Measurements from ENCODE around the gene SYNE1.

SYNE1 gene

DNA sequence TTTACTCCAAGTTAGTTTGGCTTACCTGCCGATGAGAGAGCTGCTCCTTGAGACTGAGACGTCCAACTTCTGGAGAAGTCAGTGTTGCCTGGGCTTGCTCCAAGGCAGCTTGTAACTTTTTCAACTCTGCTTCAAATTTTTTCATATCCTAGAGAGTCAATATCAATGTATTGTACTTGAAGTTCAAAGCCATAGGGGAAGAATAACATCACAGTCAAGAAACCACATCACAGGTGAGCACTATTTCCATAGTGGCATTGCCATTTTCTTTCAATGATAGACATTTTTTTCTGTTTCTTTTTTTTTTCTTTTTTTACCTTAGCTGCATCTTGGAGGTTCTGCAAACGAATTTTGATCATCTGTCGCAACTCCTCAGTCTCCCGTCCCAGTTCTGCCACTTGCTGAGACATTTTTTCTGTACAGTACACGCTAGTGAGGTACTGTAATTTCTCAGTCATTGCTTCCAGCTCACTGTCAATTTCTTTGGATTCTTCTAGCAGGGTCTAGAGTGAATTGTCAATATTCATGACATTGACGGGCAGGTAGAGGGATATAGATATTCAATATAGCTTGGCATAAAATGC, 326.7 kb downstream of the SYNE1 start:
- no peak overlapping the region for H3K4me3 ChIP-seq (replicated peaks in 1 of 2; ENCODE audit: low read depth in 2 of 2, low read length in 2 of 2)
- TF ChIP-seq, protein P1, sequence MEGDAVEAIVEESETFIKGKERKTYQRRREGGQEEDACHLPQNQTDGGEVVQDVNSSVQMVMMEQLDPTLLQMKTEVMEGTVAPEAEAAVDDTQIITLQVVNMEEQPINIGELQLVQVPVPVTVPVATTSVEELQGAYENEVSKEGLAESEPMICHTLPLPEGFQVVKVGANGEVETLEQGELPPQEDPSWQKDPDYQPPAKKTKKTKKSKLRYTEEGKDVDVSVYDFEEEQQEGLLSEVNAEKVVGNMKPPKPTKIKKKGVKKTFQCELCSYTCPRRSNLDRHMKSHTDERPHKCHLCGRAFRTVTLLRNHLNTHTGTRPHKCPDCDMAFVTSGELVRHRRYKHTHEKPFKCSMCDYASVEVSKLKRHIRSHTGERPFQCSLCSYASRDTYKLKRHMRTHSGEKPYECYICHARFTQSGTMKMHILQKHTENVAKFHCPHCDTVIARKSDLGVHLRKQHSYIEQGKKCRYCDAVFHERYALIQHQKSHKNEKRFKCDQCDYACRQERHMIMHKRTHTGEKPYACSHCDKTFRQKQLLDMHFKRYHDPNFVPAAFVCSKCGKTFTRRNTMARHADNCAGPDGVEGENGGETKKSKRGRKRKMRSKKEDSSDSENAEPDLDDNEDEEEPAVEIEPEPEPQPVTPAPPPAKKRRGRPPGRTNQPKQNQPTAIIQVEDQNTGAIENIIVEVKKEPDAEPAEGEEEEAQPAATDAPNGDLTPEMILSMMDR (IDR thresholded peaks at IDR 0.05; ENCODE audit: low read depth, low read length): no peak
- DNase-seq (ENCODE audit: low read depth in 2 of 2): no peak

DNA sequence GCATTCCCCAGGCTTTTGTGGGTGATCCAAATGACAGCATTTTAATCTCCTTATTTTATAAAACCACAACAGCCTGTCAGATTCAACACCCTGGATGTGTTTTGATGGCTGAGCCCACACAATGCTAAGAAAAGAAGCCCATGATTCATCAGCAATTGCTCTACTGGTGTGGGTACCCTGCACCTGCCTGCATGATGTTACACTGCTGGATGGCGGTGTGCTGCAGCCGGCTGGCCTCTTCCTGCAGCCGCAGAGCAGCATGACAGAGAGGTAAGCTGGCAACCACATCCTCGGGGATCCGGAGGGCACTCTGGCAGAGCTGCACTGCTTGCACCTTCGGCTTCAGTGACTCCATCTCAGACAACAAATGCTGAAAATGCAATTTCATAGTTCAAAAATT, 327.5 kb downstream of the SYNE1 start:
- H3K4me3 ChIP-seq (replicated peaks in 1 of 2; ENCODE audit: low read depth in 2 of 2, low read length in 2 of 2): no peak overlapping the region
- no peak for DNase-seq (ENCODE audit: low read depth in 2 of 2)
- TF ChIP-seq, protein P1 (IDR thresholded peaks at IDR 0.05; ENCODE audit: low read depth, low read length): no peak

DNA sequence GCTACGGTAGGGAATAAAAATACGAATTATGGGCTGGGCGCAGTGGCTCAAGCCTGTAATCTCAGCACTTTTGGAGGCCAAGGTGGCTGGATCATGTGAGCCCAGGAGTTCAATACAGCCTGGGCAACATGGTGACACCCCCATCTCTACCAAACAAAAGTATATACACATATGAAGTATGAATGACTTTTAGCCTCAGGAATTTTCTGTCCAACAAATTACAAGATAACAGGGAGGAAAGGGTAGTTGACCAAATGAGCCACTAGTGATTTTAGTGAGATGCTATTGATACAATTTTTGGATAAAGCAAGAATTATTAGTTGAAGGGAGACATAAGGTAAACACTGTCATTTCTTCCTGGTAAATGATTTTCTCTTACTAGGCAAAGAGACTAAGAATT, 328.2 kb downstream of the SYNE1 start:
- no peak for DNase-seq (ENCODE audit: low read depth in 2 of 2)
- TF ChIP-seq, protein P1 (IDR thresholded peaks at IDR 0.05; ENCODE audit: low read depth, low read length): no peak
- H3K4me3 ChIP-seq (replicated peaks in 1 of 2; ENCODE audit: low read depth in 2 of 2, low read length in 2 of 2): no peak overlapping the region

DNA sequence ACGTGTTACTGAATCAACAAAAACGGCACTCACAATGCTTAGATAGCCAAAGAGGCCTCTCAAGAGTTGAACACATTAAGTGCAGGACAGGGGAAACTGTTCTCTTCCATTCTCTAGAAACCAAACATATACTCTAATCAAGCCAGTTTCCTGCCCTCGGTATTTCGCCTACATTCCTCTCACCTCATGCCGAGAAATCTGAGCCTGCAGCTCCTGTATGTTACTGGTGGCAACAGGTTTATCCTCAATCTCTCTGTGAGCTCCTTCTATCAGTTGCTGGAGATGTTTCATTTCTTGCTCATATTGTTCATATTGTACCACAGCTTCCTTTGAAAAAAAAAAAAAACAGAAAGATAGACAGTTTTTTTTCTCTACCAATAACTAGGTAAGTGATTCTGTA, 328.9 kb downstream of the SYNE1 start:
- TF ChIP-seq, protein P1 (IDR thresholded peaks at IDR 0.05; ENCODE audit: low read depth, low read length): no peak
- no peak overlapping the region for H3K4me3 ChIP-seq (replicated peaks in 1 of 2; ENCODE audit: low read depth in 2 of 2, low read length in 2 of 2)
- no peak for DNase-seq (ENCODE audit: low read depth in 2 of 2)

DNA sequence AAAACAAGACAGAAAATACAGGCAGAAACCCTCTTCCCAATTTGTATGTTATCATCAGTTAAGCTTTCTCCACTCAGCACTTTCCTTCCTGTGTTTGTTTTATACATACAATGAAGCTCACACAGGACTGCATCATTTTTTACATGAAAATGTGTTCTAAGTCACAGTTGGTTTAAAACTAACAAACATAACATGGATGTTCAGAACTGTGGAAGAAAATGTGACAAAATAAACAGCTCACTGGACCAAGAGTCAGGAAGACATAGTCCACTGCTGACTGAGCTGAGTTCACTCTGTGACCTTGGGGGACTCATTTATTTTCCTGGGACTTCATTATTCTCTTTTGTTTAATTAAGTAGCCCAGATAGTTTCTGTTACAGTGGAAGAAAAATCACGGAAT, 331.5 kb downstream of the SYNE1 start:
- H3K4me3 ChIP-seq (replicated peaks in 1 of 2; ENCODE audit: low read depth in 2 of 2, low read length in 2 of 2): no peak overlapping the region
- TF ChIP-seq, protein P1 (IDR thresholded peaks at IDR 0.05; ENCODE audit: low read depth, low read length): no peak
- DNase-seq (ENCODE audit: low read depth in 2 of 2): no peak

DNA sequence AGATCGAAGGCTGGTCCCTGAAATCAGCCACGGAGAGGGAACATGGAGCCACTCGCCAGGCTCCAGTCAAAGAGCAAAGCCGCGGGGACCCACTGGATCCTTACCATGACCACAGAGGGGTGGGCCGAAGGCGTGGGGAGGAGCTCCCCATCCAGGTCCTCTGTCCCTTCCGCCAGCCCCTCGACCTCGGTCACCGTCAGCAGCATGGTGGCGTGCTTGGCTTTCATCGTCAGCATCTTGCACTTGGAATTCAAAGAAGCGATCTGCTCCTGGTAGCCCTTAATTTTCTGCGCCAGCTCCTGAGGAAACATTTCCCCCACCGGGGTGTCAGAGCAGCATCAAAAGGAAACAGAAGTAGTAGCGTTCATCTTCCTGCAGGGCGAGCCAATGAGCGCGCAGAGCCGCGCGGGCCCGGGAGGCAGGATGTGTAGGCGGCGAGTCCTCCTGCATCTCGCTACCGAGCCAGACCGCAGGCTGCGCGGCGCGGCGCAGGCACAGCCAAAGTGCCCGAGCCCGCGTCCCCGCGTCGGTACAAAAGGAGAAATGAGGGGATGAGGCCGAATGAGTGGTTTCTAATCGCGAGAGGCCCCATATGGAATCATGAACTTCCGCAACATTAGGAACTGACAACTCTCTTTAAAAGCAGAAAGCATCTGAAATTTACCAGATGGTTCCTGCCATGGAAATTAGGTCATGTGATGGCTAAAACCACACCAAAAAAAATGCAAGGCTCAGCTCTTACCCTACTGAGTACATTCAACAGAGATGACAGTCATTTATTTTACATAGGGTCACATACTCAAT, 335.2 kb downstream of the SYNE1 start:
- TF ChIP-seq, protein P1 (IDR thresholded peaks at IDR 0.05; ENCODE audit: low read depth, low read length): peak; percentile 61
- DNase-seq (ENCODE audit: low read depth in 2 of 2): peak; percentile 90 to 93
- H3K4me3 ChIP-seq (replicated peaks in 1 of 2; ENCODE audit: low read depth in 2 of 2, low read length in 2 of 2): peak overlapping the region; percentile 69 to 80
